ENCODE data around the gene PMVK.

DNA sequence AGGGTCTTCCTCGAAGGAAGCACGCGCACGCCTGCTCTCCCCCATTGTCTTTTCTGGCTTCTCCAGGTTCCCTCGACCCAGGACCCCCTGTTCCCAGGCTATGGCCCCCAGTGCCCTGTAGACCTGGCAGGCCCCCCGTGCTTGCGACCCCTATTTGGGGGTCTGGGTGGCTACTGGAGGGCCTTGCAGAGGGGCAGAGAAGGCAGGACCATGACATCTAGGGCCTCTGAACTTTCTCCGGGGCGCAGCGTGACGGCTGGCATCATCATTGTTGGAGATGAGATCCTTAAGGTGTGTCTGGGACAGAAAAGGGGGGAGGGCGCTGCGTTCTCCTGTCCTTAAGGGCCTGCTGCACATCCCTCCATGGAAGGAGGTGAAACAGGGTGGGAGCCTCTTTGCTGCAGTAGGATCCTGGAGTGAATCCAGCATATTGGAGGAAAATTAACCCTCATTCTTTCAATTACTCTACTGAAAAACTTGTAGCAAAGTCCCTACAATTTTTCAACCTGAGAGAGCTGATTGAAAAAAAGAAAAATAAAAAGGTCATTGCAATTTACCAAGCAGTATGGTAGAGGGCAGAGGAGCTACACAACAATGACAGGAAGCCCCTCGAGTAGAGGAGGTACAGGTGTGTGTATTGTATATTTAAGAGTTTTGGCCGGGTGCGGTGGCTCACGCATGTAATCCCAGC, 47.4 kb upstream of the PMVK start:
- TF ChIP-seq, protein P1, sequence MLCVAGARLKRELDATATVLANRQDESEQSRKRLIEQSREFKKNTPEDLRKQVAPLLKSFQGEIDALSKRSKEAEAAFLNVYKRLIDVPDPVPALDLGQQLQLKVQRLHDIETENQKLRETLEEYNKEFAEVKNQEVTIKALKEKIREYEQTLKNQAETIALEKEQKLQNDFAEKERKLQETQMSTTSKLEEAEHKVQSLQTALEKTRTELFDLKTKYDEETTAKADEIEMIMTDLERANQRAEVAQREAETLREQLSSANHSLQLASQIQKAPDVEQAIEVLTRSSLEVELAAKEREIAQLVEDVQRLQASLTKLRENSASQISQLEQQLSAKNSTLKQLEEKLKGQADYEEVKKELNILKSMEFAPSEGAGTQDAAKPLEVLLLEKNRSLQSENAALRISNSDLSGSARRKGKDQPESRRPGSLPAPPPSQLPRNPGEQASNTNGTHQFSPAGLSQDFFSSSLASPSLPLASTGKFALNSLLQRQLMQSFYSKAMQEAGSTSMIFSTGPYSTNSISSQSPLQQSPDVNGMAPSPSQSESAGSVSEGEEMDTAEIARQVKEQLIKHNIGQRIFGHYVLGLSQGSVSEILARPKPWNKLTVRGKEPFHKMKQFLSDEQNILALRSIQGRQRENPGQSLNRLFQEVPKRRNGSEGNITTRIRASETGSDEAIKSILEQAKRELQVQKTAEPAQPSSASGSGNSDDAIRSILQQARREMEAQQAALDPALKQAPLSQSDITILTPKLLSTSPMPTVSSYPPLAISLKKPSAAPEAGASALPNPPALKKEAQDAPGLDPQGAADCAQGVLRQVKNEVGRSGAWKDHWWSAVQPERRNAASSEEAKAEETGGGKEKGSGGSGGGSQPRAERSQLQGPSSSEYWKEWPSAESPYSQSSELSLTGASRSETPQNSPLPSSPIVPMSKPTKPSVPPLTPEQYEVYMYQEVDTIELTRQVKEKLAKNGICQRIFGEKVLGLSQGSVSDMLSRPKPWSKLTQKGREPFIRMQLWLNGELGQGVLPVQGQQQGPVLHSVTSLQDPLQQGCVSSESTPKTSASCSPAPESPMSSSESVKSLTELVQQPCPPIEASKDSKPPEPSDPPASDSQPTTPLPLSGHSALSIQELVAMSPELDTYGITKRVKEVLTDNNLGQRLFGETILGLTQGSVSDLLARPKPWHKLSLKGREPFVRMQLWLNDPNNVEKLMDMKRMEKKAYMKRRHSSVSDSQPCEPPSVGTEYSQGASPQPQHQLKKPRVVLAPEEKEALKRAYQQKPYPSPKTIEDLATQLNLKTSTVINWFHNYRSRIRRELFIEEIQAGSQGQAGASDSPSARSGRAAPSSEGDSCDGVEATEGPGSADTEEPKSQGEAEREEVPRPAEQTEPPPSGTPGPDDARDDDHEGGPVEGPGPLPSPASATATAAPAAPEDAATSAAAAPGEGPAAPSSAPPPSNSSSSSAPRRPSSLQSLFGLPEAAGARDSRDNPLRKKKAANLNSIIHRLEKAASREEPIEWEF (IDR thresholded peaks at IDR 0.05; ENCODE audit: insufficient replicate concordance, low read depth, low read length): no peak
- TF ChIP-seq EP300 (IDR thresholded peaks at IDR 0.05; ENCODE audit: borderline replicate concordance in 1 of 2, control insufficient read depth in 1 of 2, low read depth in 2 of 2, low read length in 2 of 2) (no peak), POLR2A (IDR thresholded peaks at IDR 0.05; ENCODE audit: low read depth, low read length) (no peak)
